HG02571 (cell line): Measurements from ENCODE around the gene HS3ST3A1.

Experiments used
- ATAC-seq: cut with Tn5 transposase; IDR thresholded peaks from one replicate; pipeline ENCODE4 v1.9.1; 2021; ENCODE audit warnings: mild to moderate bottlenecking, moderate library complexity; ENCODE audit not compliant: unreplicated experiment

Gene HS3ST3A1

DNA sequence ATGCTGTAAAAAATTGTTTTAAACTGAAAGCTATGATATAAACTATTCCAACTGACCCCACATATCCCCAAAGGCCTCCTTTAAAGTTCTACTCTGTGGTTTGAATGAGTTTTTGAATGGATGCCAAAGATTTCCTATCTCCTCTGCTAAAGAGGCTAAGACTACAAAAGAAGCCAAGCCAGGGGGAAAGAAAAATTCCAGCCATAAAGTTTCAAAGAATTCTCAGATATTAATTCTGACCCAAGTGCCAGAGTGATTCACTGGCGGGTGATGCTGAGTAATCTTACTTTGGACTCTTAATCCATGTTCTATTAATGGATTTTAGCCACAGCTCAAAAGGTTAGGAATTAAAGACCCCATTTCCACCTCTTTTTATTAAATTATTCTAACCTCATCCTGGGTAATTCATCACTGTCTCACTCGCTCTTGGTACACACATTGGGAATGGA, 60.7 kb downstream of the HS3ST3A1 start:
- no peak for ATAC-seq

DNA sequence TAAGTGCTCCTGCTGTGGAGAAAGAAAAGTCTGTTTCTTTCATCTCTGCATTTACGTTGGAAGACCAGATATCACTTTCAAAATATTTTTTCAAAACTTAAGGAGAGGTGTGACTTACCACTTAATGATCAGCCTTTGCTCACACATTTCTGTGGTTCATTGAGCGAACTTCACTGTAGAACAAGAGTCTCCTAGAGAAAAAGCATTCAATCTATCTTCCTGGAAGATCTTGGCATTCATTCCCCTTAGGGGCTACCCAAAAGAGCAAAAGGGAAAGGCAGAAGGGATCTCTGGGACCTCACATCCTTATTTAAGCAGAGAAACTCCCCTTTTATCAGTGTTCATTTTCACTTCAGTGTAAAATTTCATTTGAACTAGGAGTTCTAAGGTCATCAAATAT, 61.2 kb downstream of the HS3ST3A1 start:
- no peak for ATAC-seq

DNA sequence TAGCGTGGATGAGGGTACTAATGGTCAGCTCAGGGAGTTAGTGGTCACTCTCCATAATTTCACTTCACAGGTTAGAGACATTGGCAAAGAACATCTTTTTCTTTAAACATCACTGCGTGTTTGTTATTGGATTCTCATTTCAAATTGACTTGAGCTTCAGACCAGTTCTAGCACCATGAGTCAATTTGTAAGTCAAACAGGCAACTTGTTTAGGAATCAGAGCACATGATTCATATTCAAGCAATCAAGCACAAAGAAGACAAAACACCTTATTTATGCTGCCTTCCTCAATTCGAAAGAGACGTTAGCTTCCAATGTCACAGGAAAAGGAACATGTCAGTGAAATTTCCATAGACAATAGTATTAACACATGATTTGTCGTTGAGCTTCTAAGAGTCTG, 62.3 kb downstream of the HS3ST3A1 start:
- no peak for ATAC-seq

DNA sequence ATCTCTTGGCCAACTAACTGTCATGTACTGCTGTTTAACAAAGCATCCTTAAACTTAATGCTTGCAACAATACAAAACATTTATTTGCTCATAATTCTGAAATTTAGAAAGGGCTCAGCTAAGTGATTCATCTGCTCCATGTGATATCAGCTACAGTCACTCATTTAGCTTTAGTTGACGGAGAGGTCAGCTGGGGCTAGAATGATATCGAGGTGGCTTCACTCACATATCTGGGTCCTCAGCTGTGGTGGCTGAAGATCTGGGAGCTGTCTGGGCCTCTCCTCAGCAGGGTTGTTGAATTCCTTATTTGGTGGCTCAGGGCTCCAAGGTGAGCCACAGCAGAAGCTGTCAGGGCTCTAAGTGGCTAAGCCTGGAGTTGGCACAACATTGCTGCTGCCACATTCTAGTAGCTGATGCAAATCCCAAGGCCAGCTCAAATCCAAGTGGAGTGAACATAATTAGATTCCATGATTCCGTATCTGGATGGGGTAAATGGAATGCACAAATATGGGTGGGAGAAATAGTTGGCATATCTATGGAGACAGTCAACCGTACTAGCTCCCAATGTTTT, 62.8 kb downstream of the HS3ST3A1 start:
- no peak for ATAC-seq

DNA sequence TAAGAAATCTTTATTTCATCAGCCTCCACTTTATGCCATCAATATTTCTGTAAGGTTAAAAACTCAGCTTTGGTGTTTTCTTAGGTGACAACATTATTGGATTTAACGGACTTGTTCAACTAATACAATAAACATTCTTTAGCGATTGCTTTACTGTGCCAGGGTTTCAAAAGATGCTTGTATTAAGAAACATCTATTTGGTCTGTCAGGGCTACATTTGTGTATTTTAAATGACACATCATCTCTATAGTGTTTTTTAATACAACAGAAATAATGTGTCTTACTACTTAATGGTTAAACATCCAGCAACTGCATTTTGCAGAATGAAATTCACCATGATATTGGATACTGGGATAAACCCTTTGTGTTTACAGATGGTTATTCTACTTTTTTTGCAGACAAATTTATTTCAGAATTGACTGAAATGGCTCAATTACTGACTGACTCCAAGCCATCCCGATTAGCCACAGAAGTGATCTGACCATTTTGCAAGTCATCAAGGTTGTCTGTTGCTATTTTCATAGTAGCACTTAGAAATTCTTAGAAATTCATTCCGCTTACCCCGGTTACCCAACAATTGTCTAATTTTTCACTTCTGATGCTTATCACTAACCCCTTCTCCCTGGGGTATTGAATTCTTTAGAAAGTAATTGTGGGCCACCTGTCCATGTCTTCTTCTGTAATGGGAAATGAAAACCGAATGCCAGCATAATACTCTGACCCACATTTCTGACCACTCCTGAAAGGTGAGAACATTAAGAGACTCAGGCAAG, 63.7 kb downstream of the HS3ST3A1 start:
- no peak for ATAC-seq

DNA sequence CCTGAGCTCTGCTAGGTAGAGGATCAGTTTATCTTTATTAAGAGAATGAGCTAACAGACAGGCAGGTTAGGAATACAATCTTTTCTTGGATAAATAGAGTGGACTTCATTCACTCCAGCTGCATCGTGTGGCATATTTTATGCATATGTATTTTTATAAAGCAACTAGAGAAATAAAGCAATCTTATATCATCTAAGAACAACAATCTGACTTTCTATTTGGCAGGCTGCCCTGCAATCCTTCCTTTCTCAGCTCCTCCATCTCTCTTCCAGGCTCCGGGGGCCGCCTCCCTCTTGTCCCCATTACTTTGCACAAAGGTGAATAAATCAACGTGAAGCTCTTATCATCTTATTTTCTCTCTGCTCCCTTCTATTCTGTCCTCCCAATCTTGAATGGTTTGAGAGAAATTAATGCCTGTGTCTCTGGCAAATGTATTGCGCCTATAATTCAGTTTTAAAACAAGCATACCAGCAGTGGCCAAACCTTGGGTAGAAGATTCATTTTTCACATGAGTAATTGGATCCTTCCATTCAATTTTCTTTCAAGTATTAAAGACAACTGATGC, 64.5 kb downstream of the HS3ST3A1 start:
- ATAC-seq, result no peak

DNA sequence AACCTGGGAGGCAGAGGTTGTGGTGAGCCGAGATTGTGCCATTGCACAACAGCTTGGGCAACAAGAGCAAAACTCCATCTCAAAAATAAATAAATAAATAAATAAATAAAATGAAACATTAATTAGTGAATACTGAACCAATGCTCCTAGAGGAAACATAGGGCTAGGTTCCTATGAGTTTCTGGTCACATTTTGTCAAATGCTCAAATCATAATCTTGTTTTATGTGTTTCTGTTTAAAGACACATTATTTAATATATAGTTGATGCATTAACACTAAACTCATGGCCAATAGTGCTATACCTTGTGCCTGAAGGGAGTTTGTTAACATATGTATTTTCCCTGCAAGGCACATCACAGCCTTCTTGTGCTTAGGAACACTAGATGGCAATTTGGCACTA, 66.8 kb downstream of the HS3ST3A1 start:
- ATAC-seq, result no peak

DNA sequence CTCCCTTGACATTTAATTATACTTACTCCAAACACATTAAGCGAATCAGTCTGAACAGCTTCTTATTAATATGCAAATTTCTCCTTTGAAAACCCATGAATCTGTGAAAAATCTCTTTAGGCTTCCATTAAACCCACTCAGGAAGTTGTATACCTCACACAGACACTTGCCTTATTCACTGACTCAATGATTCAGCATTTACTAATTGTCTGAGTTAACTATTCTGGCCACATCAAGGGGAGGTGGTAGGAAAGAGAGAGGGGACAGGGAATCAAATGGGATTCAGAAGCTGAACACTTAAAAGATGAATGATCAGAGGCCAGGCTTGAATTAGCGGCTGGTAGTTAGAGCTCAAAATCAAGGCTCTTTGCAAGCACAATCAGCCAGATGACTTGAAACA, 70.0 kb downstream of the HS3ST3A1 start:
- ATAC-seq, result no peak

DNA sequence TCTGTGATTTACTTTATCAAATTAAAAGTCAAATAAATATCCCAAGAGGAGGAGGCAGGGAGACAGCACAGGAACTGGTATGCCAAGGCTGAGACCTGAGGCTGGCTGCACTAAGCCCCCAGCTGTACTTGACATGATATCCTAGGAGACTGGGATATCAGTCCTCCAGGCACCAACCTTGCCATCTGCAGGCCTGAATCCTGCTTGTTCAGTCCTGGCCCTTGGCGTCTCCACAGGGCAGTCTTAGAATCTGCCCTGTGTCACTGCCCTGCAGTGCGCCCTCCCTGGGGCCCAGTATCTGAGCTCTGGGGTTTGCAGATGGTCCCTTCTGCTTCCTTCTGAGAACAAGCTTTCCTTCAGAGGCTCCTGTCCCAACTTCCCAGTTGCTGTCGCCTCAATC, 75.9 kb downstream of the HS3ST3A1 start:
- ATAC-seq, result no peak

DNA sequence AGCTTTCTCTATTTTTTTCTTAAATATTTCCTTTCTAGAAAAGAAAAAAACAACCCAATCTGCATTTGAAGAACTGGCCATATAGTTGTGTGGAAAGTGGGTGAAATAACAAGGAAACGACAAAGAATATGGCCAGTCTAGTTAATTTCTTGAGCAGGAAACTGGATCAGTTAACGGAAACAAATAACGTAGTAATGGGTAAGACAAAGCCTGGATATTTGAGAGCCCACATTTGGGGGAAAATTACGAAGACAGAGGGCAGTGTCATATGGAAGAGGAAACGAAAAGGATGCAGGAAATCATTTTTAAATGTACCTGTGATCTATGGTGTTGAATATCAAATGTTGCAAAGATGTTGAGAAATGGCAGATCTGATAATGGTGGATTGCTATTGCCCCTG, 78.6 kb downstream of the HS3ST3A1 start:
- no peak for ATAC-seq

DNA sequence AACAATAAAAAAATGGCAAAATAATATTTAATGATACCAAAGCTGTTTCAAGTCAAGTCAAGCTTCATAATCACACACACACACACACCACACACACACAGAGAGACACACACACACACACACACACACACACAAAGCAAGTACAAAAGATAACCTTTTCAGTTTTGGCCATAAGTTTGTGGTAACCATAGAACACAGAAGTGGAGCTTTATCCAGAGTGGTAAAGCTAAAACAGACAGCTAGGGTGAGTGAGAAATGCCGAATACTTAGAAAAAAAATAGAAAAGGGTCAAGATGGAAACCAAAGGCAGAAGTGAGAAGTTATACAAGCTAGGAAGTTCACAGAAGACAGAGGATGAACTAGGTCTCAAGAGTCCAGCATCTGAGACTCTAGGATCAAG, 79.0 kb downstream of the HS3ST3A1 start:
- ATAC-seq, result no peak

DNA sequence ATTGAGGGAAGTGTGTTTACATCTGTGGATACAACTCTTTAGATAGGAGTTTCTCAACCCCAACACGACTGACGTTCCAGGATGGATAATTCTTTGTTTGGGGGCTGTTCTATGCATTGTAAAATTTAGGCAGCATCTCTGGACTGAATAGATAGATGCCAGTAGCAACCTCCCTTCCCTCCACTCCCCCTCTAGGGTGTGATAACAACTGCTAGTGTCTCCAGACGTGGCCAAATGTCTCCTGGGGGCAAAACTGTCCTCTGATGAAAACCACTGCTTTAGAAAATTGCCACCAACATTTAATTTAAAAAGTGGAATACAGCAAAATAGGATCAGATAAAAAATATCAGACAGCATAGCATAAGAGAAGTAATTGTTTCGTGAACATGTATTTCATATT, 79.9 kb downstream of the HS3ST3A1 start:
- no peak for ATAC-seq

DNA sequence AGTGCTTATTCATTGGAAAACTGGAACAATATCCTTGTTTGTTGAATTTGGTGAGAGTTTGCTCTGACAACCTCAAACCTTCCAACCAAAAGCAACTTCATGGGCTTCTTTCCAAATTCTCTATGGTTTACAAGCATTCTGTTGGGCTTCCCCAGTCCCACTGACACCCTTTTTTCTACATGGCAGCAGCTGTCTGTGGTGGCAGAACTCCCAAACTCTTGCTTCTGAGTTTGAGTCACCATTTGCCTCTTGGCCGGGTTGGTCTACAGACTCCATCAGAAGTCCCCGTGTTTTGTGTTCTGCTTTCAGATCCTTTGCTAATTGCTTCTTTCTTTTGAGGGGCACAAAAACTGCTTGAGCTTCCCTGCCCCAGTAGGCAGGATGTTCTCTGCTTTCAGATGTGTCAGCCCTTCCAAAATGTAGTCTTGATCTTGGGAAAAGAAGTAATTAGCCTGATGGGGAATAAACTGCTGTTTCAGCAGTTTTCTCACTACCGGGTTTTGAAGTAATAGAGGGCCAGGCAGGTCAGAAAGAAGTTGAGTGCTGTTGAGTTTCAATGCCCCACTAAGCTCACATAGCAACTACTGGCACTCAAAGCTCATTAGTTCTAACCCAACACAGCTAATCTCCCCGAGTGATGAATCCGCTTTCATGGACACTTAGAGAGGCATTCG, 80.7 kb downstream of the HS3ST3A1 start:
- no peak for ATAC-seq

DNA sequence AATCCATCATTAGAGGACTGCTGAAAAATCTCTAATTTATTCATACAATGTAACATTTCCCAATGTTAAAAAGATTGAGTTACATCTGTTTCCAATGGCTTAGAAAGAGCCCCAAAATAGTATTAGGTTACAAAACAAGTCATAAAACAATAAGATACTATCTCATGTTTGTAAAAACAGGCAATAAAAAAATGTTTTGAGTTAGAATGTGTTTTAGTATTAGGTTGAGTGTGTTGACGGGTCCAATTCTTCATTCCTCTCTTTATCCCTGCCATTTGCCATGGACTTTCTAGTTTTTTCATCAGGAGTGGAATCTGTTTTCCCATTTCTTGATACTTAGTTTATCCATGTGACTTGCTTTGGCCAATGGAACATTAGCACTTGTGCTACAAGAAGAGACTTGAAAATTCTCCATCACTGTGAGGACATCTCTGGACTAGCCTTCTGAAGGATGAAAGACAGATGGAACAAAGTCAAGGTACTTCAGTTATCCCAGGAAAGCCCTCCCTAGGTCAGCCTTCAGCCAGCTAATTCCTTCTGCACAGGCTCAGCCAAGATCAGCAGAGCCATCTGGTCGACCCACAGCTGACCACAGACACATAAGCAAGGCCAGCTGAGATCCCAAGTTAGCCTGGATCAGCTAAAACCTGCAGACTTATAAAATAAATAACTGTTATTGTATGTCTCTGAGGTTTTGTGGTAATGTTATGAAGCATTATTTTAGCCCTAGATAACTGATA, 83.3 kb downstream of the HS3ST3A1 start:
- ATAC-seq, result no peak

DNA sequence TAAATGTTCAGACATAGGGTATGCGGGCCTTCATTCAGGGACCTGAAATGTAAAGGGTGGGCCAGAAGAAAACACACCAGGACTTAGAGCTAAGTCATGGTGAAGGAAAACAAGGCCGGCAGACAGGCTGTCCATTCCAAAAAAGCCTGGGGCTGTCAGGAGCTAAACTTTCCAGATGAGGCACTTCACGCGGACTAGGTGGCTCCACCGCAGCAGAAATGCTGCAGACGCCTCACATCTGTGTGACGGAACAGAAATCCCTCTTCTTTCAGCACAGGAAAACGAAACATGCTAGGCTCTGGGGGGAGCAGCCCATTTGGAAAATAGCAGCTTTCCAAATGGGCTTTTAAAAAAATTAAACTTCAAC, 88.7 kb downstream of the HS3ST3A1 start:
- no peak for ATAC-seq

DNA sequence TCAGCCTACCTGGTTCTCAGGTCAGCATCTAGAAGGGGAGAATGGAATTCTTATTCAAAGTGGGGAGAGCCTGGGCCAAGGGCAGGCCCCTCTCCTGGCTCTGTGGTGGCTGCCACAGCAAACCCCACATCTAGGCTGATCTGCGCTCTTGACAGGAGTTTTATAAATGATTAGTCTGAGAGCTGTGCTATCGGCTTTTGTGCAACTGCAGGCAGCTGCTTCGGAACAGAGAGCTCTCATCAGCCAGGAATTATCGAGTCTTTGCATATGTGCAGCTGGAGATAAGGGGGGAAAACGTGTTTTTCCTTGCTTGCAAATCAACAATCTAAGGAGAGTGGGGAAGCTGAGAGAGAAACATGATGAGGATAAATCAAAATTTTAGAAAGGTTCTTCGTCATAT, 91.7 kb downstream of the HS3ST3A1 start:
- ATAC-seq, result no peak

DNA sequence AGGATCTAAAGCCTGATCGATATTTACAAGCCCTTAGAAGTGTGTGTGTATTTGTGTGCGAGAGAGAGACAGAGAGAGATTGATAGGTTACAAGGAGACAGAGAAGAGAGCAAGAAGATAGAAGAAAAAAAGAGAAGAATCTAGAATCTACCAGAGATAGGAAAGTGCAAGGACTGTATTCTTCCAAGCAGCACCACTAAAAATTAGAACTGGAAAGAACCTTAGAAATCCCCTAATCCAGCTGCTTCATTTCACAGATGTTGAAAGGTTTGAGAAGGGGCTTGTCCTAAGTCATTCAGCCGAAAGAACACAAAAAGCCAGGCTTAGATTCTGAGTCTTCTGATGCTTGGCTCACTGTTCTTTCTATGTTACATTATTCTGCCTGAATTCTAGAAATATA, 92.2 kb downstream of the HS3ST3A1 start:
- no peak for ATAC-seq

DNA sequence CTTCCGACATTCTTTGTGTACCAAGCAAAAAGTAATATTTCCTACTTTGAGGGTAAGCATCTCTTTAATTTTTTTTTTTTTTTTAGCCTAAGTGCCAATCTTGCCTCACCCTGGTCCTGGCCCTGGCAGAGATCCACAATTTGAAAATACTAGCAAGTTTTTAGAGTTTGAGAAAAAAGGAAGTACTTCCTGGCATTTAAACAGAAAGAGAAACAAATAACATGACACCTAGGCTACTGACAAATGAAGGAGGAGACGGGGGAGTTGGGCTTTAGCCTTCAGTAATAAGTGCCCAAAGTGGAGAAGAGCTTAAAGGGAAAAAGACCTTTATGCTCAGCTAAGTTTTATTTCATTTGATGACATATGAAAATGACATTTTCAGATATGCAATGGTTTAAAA, 92.8 kb downstream of the HS3ST3A1 start:
- no peak for ATAC-seq

DNA sequence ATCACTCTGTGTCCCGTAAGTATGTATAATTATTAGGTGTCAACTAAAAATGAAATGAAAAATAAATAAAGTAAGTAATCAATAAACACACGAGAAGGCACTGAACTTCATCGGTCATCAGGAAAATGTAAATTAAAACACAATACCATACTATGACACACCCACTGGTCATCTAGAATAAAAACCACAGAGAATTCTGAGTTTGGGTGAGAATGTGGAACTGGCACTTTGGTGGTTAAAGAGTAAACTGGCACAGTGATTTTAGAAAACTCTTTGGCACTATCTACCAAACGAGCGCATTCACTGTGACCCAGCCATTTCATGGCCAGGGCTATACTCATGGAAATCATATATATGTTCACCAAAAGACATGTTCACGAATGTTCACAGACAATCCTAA, 98.2 kb downstream of the HS3ST3A1 start:
- no peak for ATAC-seq

DNA sequence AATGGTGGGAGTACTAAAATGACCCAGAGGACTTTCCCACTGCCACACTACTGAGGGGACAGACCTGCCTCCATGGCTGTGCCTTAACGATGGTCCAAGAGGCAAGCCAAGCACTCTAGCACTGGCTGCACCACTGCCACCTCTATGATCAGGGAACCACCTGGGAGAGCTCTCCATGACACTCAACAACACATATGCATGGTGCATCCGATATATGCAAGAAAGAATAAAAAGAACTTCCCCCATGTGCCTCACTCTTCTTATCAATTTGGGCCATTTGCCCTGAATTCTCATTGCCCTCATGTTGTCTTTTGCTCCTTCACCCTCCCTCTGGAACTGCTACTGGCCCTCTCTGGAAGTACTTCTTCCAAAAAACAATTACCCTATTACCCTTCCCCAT, 99.5 kb downstream of the HS3ST3A1 start:
- no peak for ATAC-seq

DNA sequence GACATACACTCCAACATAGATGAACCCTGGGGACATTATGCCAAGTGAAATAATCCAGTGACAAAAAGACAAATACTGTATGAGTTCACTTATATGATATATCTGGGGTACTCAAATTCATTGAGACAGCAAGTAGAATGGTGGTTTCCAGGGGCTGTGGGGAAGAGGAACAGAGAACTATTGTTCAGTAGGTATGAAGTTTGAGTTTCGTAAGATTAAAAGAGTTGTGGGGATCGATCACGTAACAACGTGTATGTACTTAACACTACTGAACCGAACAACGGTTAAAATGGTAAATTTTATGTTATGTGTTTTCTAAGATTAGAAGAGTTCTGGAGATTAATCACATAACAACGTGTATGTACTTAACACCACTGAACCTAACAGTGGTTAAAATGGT, 100.8 kb downstream of the HS3ST3A1 start:
- ATAC-seq, result no peak
